PFSK-1 (cell line): ENCODE measurements around the gene PHF20.

ENCODE experiments used
- POLR2AphosphoS5 ChIP-seq: IDR thresholded peaks from 2 replicates; pipeline ENCODE4 v1.6.1; 2012; ENCODE audit warnings: low read depth, mild to moderate bottlenecking, control low read depth, low read length, moderate library complexity
- REST ChIP-seq, 2 experiments: IDR thresholded peaks; 2 replicates each; pipeline versions ENCODE4 v1.6.1 to v1.8.0; 2011 to 2012; ENCODE audit warnings: low read depth in 2 of 2, low read length in 2 of 2, control low read depth in 1 of 2, inconsistent platforms in 1 of 2, mild to moderate bottlenecking in 1 of 2, moderate library complexity in 1 of 2; ENCODE audit not compliant: insufficient read depth in 1 of 2

- no peak for TF ChIP-seq POLR2AphosphoS5
- TF ChIP-seq REST (IDR thresholded peaks at IDR 0.05; ENCODE audit: insufficient read depth in 1 of 2, low read depth in 2 of 2, low read length in 2 of 2), result no peak
Measured at GRCh38 chr20:35849706-35850105, 77.9 kb downstream of the PHF20 start.
